ENCODE data around the gene MTMR6.
A peak's percentile ranks its signal among the peaks of the same experiment; 100 is the strongest.

The MTMR6 gene

GRCh38 chr13:25310891-25311290, 23.6 kb upstream of the MTMR6 start:
- H3K9me3 ChIP-seq (replicated peaks; ENCODE audit: insufficient read depth, low read length) = no peaks in the 10 kb centered on the region
- H3K9ac ChIP-seq (ENCODE audit: low read length) = no peak overlapping the region
- H3K9me2 ChIP-seq (replicated peaks; ENCODE audit: insufficient read depth, low read length) = no peaks in the 10 kb centered on the region
- no peak for TF ChIP-seq EZH2phosphoT487 (IDR thresholded peaks at IDR 0.05; ENCODE audit: low read length)
- no peak for TF ChIP-seq CTCF (IDR thresholded peaks at IDR 0.05; ENCODE audit: low read length)
- no peak for TF ChIP-seq EZH2 (optimal IDR thresholded peaks at IDR 0.05; ENCODE audit: low read depth, low read length)
- no peak overlapping the region for H2AFZ ChIP-seq (ENCODE audit: low read length)
- no peaks in the 10 kb centered on the region for H4K20me1 ChIP-seq (ENCODE audit: insufficient read depth, low read length)
- H3F3A ChIP-seq (ENCODE audit: insufficient read depth, low read length) = no peaks in the 10 kb centered on the region
- H3K4me1 ChIP-seq (ENCODE audit: low read length) = no peaks in the 10 kb centered on the region
- no peaks in the 10 kb centered on the region for H3K27me3 ChIP-seq (replicated peaks; ENCODE audit: insufficient read depth, low read length)
- no peak overlapping the region for H3K4me3 ChIP-seq (ENCODE audit: low read length)
- H3K27ac ChIP-seq (ENCODE audit: low read length) = no peak overlapping the region
- H3K4me2 ChIP-seq (ENCODE audit: low read depth, low read length) = no peak overlapping the region
- no peaks in the 10 kb centered on the region; the same call in 1 of the 2 replicates for H3K36me3 ChIP-seq (replicated peaks; ENCODE audit: insufficient read depth, low read length)
- H3K79me2 ChIP-seq (ENCODE audit: low read length) = peaks cover 18% of the 10 kb centered on the region
- no peak for DNase-seq

- Histone ChIP-seq H3K9me2 (replicated peaks; ENCODE audit: insufficient read depth, low read length) (no peaks in the 10 kb centered on the region), H3K79me2 (ENCODE audit: low read length) (peaks cover 56% of the 10 kb centered on the region), H3K4me3 (ENCODE audit: low read length) (no peak overlapping the region), H4K20me1 (ENCODE audit: insufficient read depth, low read length) (no peaks in the 10 kb centered on the region), H3K9ac (ENCODE audit: low read length) (no peak overlapping the region), H3K36me3 (replicated peaks; ENCODE audit: insufficient read depth, low read length) (no peaks in the 10 kb centered on the region; the same call in 1 of the 2 replicates), H3K4me1 (ENCODE audit: low read length) (0 out of 2 replicates have a peak, but pooled peaks cover 4% of the 10 kb centered on the region), H2AFZ (ENCODE audit: low read length) (no peak overlapping the region), H3K9me3 (replicated peaks; ENCODE audit: insufficient read depth, low read length) (no peaks in the 10 kb centered on the region), H3K27ac (ENCODE audit: low read length) (no peak overlapping the region), H3K27me3 (replicated peaks; ENCODE audit: insufficient read depth, low read length) (no peaks in the 10 kb centered on the region), H3F3A (ENCODE audit: insufficient read depth, low read length) (no peaks in the 10 kb centered on the region), H3K4me2 (ENCODE audit: low read depth, low read length) (no peak overlapping the region)
- TF ChIP-seq EZH2 (optimal IDR thresholded peaks at IDR 0.05; ENCODE audit: low read depth, low read length) (no peak), EZH2phosphoT487 (IDR thresholded peaks at IDR 0.05; ENCODE audit: low read length) (no peak), CTCF (IDR thresholded peaks at IDR 0.05; ENCODE audit: low read length) (no peak)
- DNase-seq = no peak
Measured at GRCh38 chr13:25306671-25307464, 19.6 kb upstream of the MTMR6 start.

GRCh38 chr13:25302121-25302520, 14.8 kb upstream of the MTMR6 start:
- no peaks in the 10 kb centered on the region for H3F3A ChIP-seq (ENCODE audit: insufficient read depth, low read length)
- no peaks in the 10 kb centered on the region for H3K9me3 ChIP-seq (replicated peaks; ENCODE audit: insufficient read depth, low read length)
- H3K79me2 ChIP-seq (ENCODE audit: low read length) = peaks cover 51% of the 10 kb centered on the region
- no peaks in the 10 kb centered on the region for H3K36me3 ChIP-seq (replicated peaks; ENCODE audit: insufficient read depth, low read length)
- no peaks in the 10 kb centered on the region for H3K27me3 ChIP-seq (replicated peaks; ENCODE audit: insufficient read depth, low read length)
- peak overlapping the region; percentile 70 for H3K4me2 ChIP-seq (ENCODE audit: low read depth, low read length)
- 0 out of 2 replicates have a peak overlapping the region, but pooled peaks have one; percentile 23 for H2AFZ ChIP-seq (ENCODE audit: low read length)
- TF ChIP-seq EZH2phosphoT487 (IDR thresholded peaks at IDR 0.05; ENCODE audit: low read length) = no peak
- no peak for TF ChIP-seq EZH2 (optimal IDR thresholded peaks at IDR 0.05; ENCODE audit: low read depth, low read length)
- no peak for TF ChIP-seq CTCF (IDR thresholded peaks at IDR 0.05; ENCODE audit: low read length)
- DNase-seq = no peak
- 0 out of 2 replicates have a peak, but pooled peaks cover 4% of the 10 kb centered on the region for H3K4me1 ChIP-seq (ENCODE audit: low read length)
- H3K9ac ChIP-seq (ENCODE audit: low read length) = peak overlapping the region; percentile 83
- H3K9me2 ChIP-seq (replicated peaks; ENCODE audit: insufficient read depth, low read length) = no peaks in the 10 kb centered on the region
- H4K20me1 ChIP-seq (ENCODE audit: insufficient read depth, low read length) = no peaks in the 10 kb centered on the region
- peak overlapping the region; percentile 82 for H3K27ac ChIP-seq (ENCODE audit: low read length)
- peak overlapping the region; percentile 82 for H3K4me3 ChIP-seq (ENCODE audit: low read length)

All from MM.1S (cell line).